ENCODE measurements around the gene CRKL.

DNA sequence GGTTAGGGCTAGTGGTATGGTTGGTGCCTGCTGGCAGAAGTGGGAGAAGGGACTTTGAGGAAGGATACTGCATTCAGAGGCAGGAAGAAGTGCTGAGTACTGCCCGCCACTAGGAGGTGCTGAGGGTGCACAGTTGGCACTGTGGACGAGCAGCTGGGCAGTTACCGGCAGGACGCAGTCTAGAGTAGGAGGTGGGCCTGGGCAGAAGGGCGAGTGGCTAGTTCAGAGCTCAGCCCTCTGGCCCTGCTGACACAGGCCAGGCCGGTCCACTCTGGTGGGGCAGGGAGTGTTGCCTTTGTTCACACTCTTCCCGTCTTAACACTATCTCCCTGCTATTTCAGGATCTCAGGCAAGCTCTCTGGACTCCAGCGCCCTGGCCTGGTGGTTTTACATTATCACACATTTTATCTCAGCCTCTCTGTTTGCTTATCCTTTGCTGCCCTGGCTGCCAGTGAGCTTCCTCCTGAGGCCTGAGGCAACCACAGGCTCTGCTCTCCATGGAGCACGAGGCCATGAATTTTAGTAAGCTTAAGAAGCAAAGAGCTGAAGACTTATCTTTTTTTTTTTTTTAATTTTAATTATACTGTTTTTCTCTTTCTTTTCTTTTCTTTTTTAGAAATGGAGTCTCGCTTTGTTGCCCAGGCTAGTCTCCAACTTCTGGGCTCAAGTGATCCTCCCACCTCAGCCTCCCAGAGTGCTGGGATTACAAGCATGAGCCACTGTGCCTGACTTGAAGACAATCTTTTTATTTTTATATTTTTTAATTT, 31.5 kb upstream of the CRKL start:
- TF ChIP-seq EZH2 (IDR thresholded peaks at IDR 0.05; ENCODE audit: insufficient read depth, poor library complexity, severe bottlenecking): no peak
- no peak for TF ChIP-seq EZH2phosphoT487 (IDR thresholded peaks at IDR 0.05; ENCODE audit: insufficient read depth, low read depth)
